K562 (cell line): ENCODE measurements around the gene KNCN. TPM values are rescaled to one million over a fixed set of nuclear protein-coding genes. Genes with fewer than 3 reads are reported as not detected.
A peak's percentile ranks its signal among the peaks of the same experiment; 100 is the strongest.

ENCODE experiments used
- ATAC-seq: fragments of 200-7000 bp; cut with Tn5 transposase; 3 replicates; pipeline ENCODE4 v1.9.1; 2020; ENCODE audit warnings: moderate library complexity
- BruUV-seq: library from RNA; stranded (reverse); fragments of 400-500 nt; replicated peaks from 2 replicates; lab custom pipeline; 2021; lab: Mats Ljungman, UMichigan
- CTCF ChIA-PET: fragments of 300-600 bp; formaldehyde crosslinking; extraction: SDS; loops from one replicate; lab custom pipeline; 2021; ENCODE audit warnings: low intra/inter-chr PET ratio; lab: Yijun Ruan, JAX
- POLR2A ChIA-PET: fragments of 300-600, 350-650 bp; sonication (Branson Sonifier 250); formaldehyde crosslinking; extraction: SDS; loops from one replicate; lab custom pipeline; 2021; ENCODE audit warnings: antibody characterized with exemption, inconsistent platforms; lab: Yijun Ruan, JAX
- DNase-seq, 4 experiments: peaks; one replicate each; pipeline versions ENCODE4 v3.0.0 to v3.0.0-alpha.2; 2011 to 2018; ENCODE audit warnings: low spot score in 3 of 4, mixed read lengths in 3 of 4; ENCODE audit errors: extremely low read depth in 1 of 4
- FAIRE-seq: peaks from 2 replicates; lab custom pipeline; 2011; peaks lifted over from hg19 to GRCh38; lab: Jason Lieb, UNC
- H2AFZ ChIP-seq: 2 replicates; pipeline ENCODE4 v1.6.0; 2011; ENCODE audit warnings: low read depth, low read length, control low read depth, inconsistent platforms
- H3K27ac ChIP-seq: fragments of 200-600 bp; 3 replicates; pipeline ENCODE4 v1.8.0; 2011; ENCODE audit warnings: low read depth, mild to moderate bottlenecking, control low read depth, inconsistent platforms, low read length, moderate library complexity, mixed read lengths; ENCODE audit errors: extremely low read depth
- H3K27me3 ChIP-seq, 2 experiments: fragments of 300-600 bp in 1 of 2; 2 replicates in 1 of 2; 3 replicates in 1 of 2; pipeline versions ENCODE4 v1.6.0 to v1.8.0; 2011; ENCODE audit warnings: inconsistent platforms in 2 of 2, low read length in 2 of 2, mild to moderate bottlenecking in 1 of 2, mixed read lengths in 1 of 2, moderate library complexity in 1 of 2; ENCODE audit not compliant: control insufficient read depth in 2 of 2, insufficient read depth in 2 of 2
- H3K36me3 ChIP-seq: fragments of 300-600 bp; 3 replicates; pipeline ENCODE4 v1.8.0; 2011; ENCODE audit warnings: mild to moderate bottlenecking, low read length, inconsistent platforms; ENCODE audit not compliant: control insufficient read depth, insufficient read depth
- H3K4me1 ChIP-seq, 2 experiments: fragments of 200-600 bp in 1 of 2; replicated peaks in 1 of 2; 2 replicates in 1 of 2; 3 replicates in 1 of 2; pipeline versions ENCODE4 v1.5.1 to v1.8.0; 2011; ENCODE audit warnings: inconsistent platforms in 2 of 2, low read length in 2 of 2, mild to moderate bottlenecking in 1 of 2, mixed read lengths in 1 of 2, moderate library complexity in 1 of 2; ENCODE audit not compliant: control insufficient read depth in 2 of 2, insufficient read depth in 2 of 2
- H3K4me2 ChIP-seq: 2 replicates; pipeline ENCODE4 v1.6.1; 2011; ENCODE audit warnings: low read length, control low read depth, inconsistent platforms, mixed read lengths; ENCODE audit not compliant: insufficient read depth
- H3K4me3 ChIP-seq: fragments of 200-600 bp; sonication (generic), shearing (Covaris generic); 2 replicates; pipeline ENCODE4 v1.5.1; 2016; ENCODE audit warnings: control low read depth, inconsistent platforms
- H3K79me2 ChIP-seq: fragments of 200-600 bp; 3 replicates; pipeline ENCODE4 v1.8.0; 2011; ENCODE audit warnings: low read length, inconsistent platforms; ENCODE audit not compliant: control insufficient read depth, insufficient read depth
- H3K9ac ChIP-seq, 2 experiments: 2 replicates each; pipeline versions ENCODE4 v1.6.0 to v1.6.1; 2011; ENCODE audit warnings: low read depth in 2 of 2, low read length in 2 of 2, control low read depth in 1 of 2, inconsistent platforms in 1 of 2, mild to moderate bottlenecking in 1 of 2, mixed read lengths in 1 of 2; ENCODE audit not compliant: insufficient read depth in 1 of 2
- H3K9me1 ChIP-seq: one replicate; pipeline ENCODE4 v1.6.0; 2011; ENCODE audit warnings: inconsistent platforms, mild to moderate bottlenecking, low read length, moderate library complexity; ENCODE audit not compliant: control insufficient read depth, insufficient read depth
- H3K9me3 ChIP-seq: replicated peaks from 2 replicates; pipeline ENCODE4 v1.5.1; 2011; ENCODE audit warnings: low read depth, low read length, inconsistent platforms; ENCODE audit not compliant: control insufficient read depth, insufficient read depth
- H4K20me1 ChIP-seq: replicated peaks from 2 replicates; pipeline ENCODE4 v1.6.1; 2011; ENCODE audit warnings: low read length, inconsistent platforms, mixed read lengths; ENCODE audit not compliant: control insufficient read depth, insufficient read depth
- AFF4 ChIP-seq: sonication (generic); formaldehyde crosslinking; IDR thresholded peaks from 2 replicates; pipeline ENCODE4 v1.8.0; 2023; ENCODE audit warnings: mild to moderate bottlenecking, missing genetic modification reagents
- CGGBP1 ChIP-seq: fragments of 250-450 bp; sonication (Bioruptor Pico); IDR thresholded peaks from 2 replicates; pipeline ENCODE4 v1.9.0; 2021; ENCODE audit warnings: mild to moderate bottlenecking
- ETV5 ChIP-seq: sonication (generic); formaldehyde crosslinking; IDR thresholded peaks from 2 replicates; pipeline ENCODE4 v1.4.0; 2020; ENCODE audit warnings: low read depth, mild to moderate bottlenecking, missing genetic modification reagents
- GTF2E2 ChIP-seq: fragments of 200-800 bp; sonication (Bioruptor generic); IDR thresholded peaks from 2 replicates; pipeline ENCODE4 v1.6.1; 2016; ENCODE audit warnings: missing genetic modification characterization, missing compliant biosample characterization
- NCOA6 ChIP-seq: fragments of 450-650 bp; IDR thresholded peaks from 2 replicates; pipeline ENCODE4 v1.6.1; 2017; ENCODE audit warnings: mild to moderate bottlenecking
- POLR3A ChIP-seq: IDR thresholded peaks from 2 replicates; pipeline ENCODE4 v1.6.1; 2011; ENCODE audit warnings: borderline replicate concordance, mild to moderate bottlenecking, moderate library complexity; ENCODE audit not compliant: insufficient read length, insufficient read depth; ENCODE audit errors: extremely low read depth
- RFX7 ChIP-seq: fragments of 250-450 bp; sonication (Bioruptor Pico); IDR thresholded peaks from 2 replicates; pipeline ENCODE4 v1.5.1; 2021; ENCODE audit warnings: mild to moderate bottlenecking
- SIX5 ChIP-seq, 2 experiments: IDR thresholded peaks; 2 replicates each; pipeline ENCODE4 v1.6.1; 2011; ENCODE audit warnings: low read length in 2 of 2, borderline replicate concordance in 1 of 2, low read depth in 1 of 2, mild to moderate bottlenecking in 1 of 2, moderate library complexity in 1 of 2; ENCODE audit not compliant: insufficient read depth in 1 of 2
- ZBTB8A ChIP-seq: fragments of 450-650 bp; IDR thresholded peaks from 2 replicates; pipeline ENCODE4 v1.6.1; 2018; ENCODE audit warnings: mild to moderate bottlenecking, moderate library complexity; ENCODE audit not compliant: partially characterized antibody
- ZNF121 ChIP-seq: sonication (generic); formaldehyde crosslinking; conservative IDR thresholded peaks from 2 replicates; pipeline ENCODE4 v1.8.0; 2022; ENCODE audit warnings: missing genetic modification reagents
- ZNF134 ChIP-seq: fragments of 250-450 bp; sonication (Bioruptor Pico); conservative IDR thresholded peaks from 2 replicates; pipeline ENCODE4 v1.4.0; 2020
- ZNF146 ChIP-seq: IDR thresholded peaks from one replicate; pipeline ENCODE4 v1.6.1; 2018; ENCODE audit warnings: missing compliant biosample characterization; ENCODE audit not compliant: unreplicated experiment
- WGBS: fragments of 100-300 bp; shearing (Covaris generic); methylation state at CpG from one replicate; pipeline ENCODE4 v1.1.6; 2016; ENCODE audit warnings: low coverage, mixed read lengths; ENCODE audit not compliant: insufficient coverage; ENCODE audit errors: missing lambda C conversion rate; 5-methylcytosine and 5-hydroxymethylcytosine counted together
- in situ Hi-C: fragments of 300-500 bp; cut with MboI; formaldehyde crosslinking; loops from 4 replicates; pipeline ENCODE4 v1.15.0; 2018; ENCODE audit warnings: inconsistent platforms, mixed read lengths
- intact Hi-C: fragments of 100-400 bp; cut with micrococcal nuclease; formaldehyde crosslinking; loops from 2 replicates; pipeline ENCODE4 v1.14.2; 2022
- polyA plus RNA-seq, 8 experiments: library from polyadenylated mRNA; depleted of rRNA in 4 of 8; stranded (reverse) in 5 of 8; unstranded in 3 of 8; fragments of >200 nt; fragmentation: Nextera tagmentation in 2 of 8; fragmentation: Illumina TruSeq in 1 of 8; extraction: Ambion mirVana in 2 of 8; extraction: Trizol in 1 of 8; gene quantifications; 2 replicates each; pipeline versions ENCODE4 v1.2.1 to v1.2.3, GENCODE V29; 2011 to 2014; ENCODE audit warnings: inconsistent platforms in 1 of 8, missing spikeins in 1 of 8
- total RNA-seq, 7 experiments: library from RNA; depleted of rRNA in 6 of 7; stranded (reverse); fragments of >200 nt in 6 of 7; fragmentation: Illumina TruSeq in 2 of 7; extraction: Trizol in 2 of 7; gene quantifications; 2 replicates each; pipeline versions ENCODE4 v1.2.1 to v1.2.3, GENCODE V29; 2011 to 2021; ENCODE audit warnings: low replicate concordance in 1 of 7

KNCN gene
- total and polyA plus RNA-seq, 9 of the 15 experiments (the other 6 are each of a cell fraction or from before 2014, with no cell fraction given) = not detected

DNA sequence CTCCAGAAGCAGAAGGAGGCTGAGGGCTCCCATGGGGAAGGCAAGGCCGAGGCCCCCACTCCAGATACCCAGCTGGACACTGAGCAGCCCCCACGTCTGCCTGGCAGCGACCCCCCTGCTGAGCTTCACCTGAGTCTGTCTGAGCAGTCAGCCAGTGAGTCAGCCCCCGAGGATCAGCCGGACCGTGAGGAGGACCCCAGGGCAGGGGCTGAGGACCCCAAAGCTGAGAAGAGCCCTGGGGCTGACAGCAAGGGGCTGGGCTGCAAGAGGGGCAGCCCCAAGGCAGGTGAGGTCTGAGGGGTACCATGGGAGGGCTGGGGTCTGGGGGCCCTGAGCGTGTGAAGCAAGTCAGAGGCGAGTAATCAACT is 40.5 kb downstream of the KNCN start:
- FAIRE-seq (no peak), DNase-seq (no peak), ATAC-seq (no peak)
- in situ Hi-C loops = no loop called here
- no peaks in the 10 kb centered on the region for H3K9me3 ChIP-seq
- H3K79me2 ChIP-seq = no peaks in the 10 kb centered on the region
- H3K36me3 ChIP-seq = no peaks in the 10 kb centered on the region
- H3K4me3 ChIP-seq = no peak overlapping the region
- intact Hi-C loops = no loop called here
- POLR2A ChIA-PET = interaction anchor here (0.6 to 5.8 kb wide), 4 partner anchors 9 to 110 kb away, joined by 3 to 36 read pairs (median 3); no protein-coding TSS in a partner anchor
- no peak overlapping the region for H3K27ac ChIP-seq
- CTCF ChIA-PET = no interaction called here
- H3K4me2 ChIP-seq = no peak overlapping the region
- 66% methylated on average over 8 of the region's 8 CpGs for WGBS
- no peak overlapping the region for H2AFZ ChIP-seq
- H3K9ac ChIP-seq = 0 out of 4 replicates have a peak overlapping the region, but pooled peaks of 1 of the 2 experiments have one; percentile 12
- no TSS peak for BruUV-seq
- H3K27me3 ChIP-seq = no peaks in the 10 kb centered on the region
- H3K4me1 ChIP-seq = peaks cover 25 to 60% of the 10 kb centered on the region in 2 experiments; a peak in 4 of 5 replicates
- TF ChIP-seq ZNF121 (CRISPR knock-in tag) (no peak), SIX5 (IDR thresholded peaks at IDR 0.05; ENCODE audit: borderline replicate concordance in 1 of 2, insufficient read depth in 1 of 2, low read depth in 1 of 2, low read length in 2 of 2) (no peak), AFF4 (CRISPR knock-in tag) (no peak), GTF2E2 (tag) (no peak), ZNF134 (no peak), POLR3A (no peak), ETV5 (CRISPR knock-in tag) (no peak), RFX7 (CRISPR knock-in tag) (no peak), ZBTB8A (no peak), ZNF146 (CRISPR knock-in tag) (no peak), CGGBP1 (CRISPR knock-in tag) (no peak), NCOA6 (no peak)
- TF ChIP-seq, all 486 proteins: peak for 0
- Histone ChIP-seq H3K9me1 (no peaks in the 10 kb centered on the region), H4K20me1 (no peaks in the 10 kb centered on the region)
